Liver (tissue), 3 donors: ENCODE results near the gene SNX19.

Source experiments
- RAD21 ChIP-seq, 2 donors: IDR thresholded peaks; 2 replicates each; pipeline ENCODE4 v1.6.1; 2016; ENCODE audit warnings: antibody characterized with exemption in 2 of 2, mild to moderate bottlenecking in 2 of 2
- TAF1 ChIP-seq: conservative IDR thresholded peaks from 2 replicates; pipeline ENCODE4 v1.6.1; 2016; ENCODE audit warnings: antibody characterized with exemption, mild to moderate bottlenecking
- TF ChIP-seq, protein P1 (sequence below): fragments of 150-350 bp; IDR thresholded peaks from 2 replicates; pipeline ENCODE4 v1.5.1; 2017; ENCODE audit warnings: improper control_type of control experiment, low read depth, low read length; ENCODE audit not compliant: missing input control
- donor health status: healthy.
- donor health status: healthy.

DNA sequence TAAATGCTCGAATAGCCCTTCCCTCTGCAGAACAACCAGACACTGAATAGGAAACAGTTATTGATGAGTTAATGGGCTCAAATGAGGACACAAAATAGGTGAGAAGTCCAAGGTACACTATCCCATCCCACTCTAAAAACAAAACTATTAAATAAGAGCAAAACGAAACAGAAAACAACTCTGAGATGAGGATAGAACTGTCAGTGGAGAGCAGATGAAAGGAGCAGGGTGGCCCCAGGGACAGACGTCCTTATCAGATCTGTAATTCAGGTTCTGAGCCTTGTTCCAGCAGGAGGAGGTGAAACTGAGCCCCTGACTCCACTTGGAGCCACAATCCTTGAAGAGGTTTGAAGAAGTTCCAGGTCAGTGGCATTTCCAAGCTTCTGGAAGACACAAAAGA, 8.5 kb upstream of the SNX19 start:
- TF ChIP-seq, protein P1, sequence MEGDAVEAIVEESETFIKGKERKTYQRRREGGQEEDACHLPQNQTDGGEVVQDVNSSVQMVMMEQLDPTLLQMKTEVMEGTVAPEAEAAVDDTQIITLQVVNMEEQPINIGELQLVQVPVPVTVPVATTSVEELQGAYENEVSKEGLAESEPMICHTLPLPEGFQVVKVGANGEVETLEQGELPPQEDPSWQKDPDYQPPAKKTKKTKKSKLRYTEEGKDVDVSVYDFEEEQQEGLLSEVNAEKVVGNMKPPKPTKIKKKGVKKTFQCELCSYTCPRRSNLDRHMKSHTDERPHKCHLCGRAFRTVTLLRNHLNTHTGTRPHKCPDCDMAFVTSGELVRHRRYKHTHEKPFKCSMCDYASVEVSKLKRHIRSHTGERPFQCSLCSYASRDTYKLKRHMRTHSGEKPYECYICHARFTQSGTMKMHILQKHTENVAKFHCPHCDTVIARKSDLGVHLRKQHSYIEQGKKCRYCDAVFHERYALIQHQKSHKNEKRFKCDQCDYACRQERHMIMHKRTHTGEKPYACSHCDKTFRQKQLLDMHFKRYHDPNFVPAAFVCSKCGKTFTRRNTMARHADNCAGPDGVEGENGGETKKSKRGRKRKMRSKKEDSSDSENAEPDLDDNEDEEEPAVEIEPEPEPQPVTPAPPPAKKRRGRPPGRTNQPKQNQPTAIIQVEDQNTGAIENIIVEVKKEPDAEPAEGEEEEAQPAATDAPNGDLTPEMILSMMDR: no peak
- TF ChIP-seq TAF1: no peak
- TF ChIP-seq RAD21 (IDR thresholded peaks at IDR 0.05): no peak
